CD4-positive, CD25-positive, alpha-beta regulatory T cell (primary cell): ENCODE data around the gene DHRS1. TPM values are rescaled to one million over a fixed set of nuclear protein-coding genes. Genes with fewer than 3 reads are reported as not detected.
A peak's percentile ranks its signal among the peaks of the same experiment; 100 is the strongest.

ENCODE experiments used
- ATAC-seq, 2 donors: fragments of 150-1000 bp; cut with Tn5 transposase; one replicate each; pipeline ENCODE4 v1.10.0; 2021; ENCODE audit warnings: low read depth in 2 of 2, moderate number of reproducible peaks in 2 of 2, moderate library complexity in 1 of 2
- DNase-seq, 3 donors: peaks; one replicate each; pipeline versions ENCODE4 v3.0.0 to v3.0.0-alpha.2; 2012 to 2022; ENCODE audit warnings: mixed read lengths in 1 of 3
- H3K27ac ChIP-seq: one replicate; pipeline ENCODE4 v1.7.0; 2013; ENCODE audit warnings: mild to moderate bottlenecking, low read length; ENCODE audit not compliant: insufficient read depth, poor library complexity, severe bottlenecking
- H3K27me3 ChIP-seq: one replicate; pipeline ENCODE4 v1.7.0; 2013; ENCODE audit warnings: low read length; ENCODE audit not compliant: control insufficient read depth, insufficient read depth
- H3K36me3 ChIP-seq: one replicate; pipeline ENCODE4 v1.7.0; 2013; ENCODE audit warnings: mild to moderate bottlenecking, low read length, moderate library complexity; ENCODE audit not compliant: control insufficient read depth, insufficient read depth
- H3K4me1 ChIP-seq: 2 replicates; pipeline ENCODE4 v1.7.0; 2013; ENCODE audit warnings: mild to moderate bottlenecking, low read length; ENCODE audit not compliant: insufficient read depth, control insufficient read depth, poor library complexity, severe bottlenecking
- H3K4me3 ChIP-seq: one replicate; pipeline ENCODE4 v1.7.0; 2013; ENCODE audit warnings: low read depth, mild to moderate bottlenecking, low read length, moderate library complexity
- H3K9me3 ChIP-seq, 2 experiments: 1 replicate in 1 of 2; 2 replicates in 1 of 2; pipeline ENCODE4 v1.7.0; 2013; ENCODE audit warnings: low read length in 2 of 2, mild to moderate bottlenecking in 1 of 2, moderate library complexity in 1 of 2; ENCODE audit not compliant: control insufficient read depth in 2 of 2
- H3K27ac Mint-ChIP-seq, 3 donors: one replicate each; pipeline ENCODE4 v1.8.0; 2020 to 2022; ENCODE audit warnings: mild to moderate bottlenecking in 3 of 3, mixed read lengths in 3 of 3, moderate library complexity in 2 of 3
- H3K27me3 Mint-ChIP-seq: one replicate; pipeline ENCODE4 v1.8.0; 2022; ENCODE audit warnings: mild to moderate bottlenecking, mixed read lengths
- H3K36me3 Mint-ChIP-seq: one replicate; pipeline ENCODE4 v1.8.0; 2020; ENCODE audit warnings: mixed read lengths
- H3K4me1 Mint-ChIP-seq, 4 donors: one replicate each; pipeline ENCODE4 v1.8.0; 2020 to 2022; ENCODE audit warnings: mixed read lengths in 4 of 4, mild to moderate bottlenecking in 1 of 4
- H3K4me3 Mint-ChIP-seq, 4 donors: one replicate each; pipeline ENCODE4 v1.8.0; 2020 to 2022; ENCODE audit warnings: mild to moderate bottlenecking in 4 of 4, mixed read lengths in 4 of 4, moderate library complexity in 3 of 4
- H3K9me3 Mint-ChIP-seq, 7 donors: one replicate each; pipeline ENCODE4 v1.8.0; 2020 to 2022; ENCODE audit warnings: mixed read lengths in 7 of 7, mild to moderate bottlenecking in 3 of 7, moderate library complexity in 2 of 7
- polyA plus RNA-seq, 4 donors: library from polyadenylated mRNA; unstranded; fragments of 300-500 nt; fragmentation: Illumina TruSeq; gene quantifications; one replicate each; pipeline ENCODE4 v1.2.3, GENCODE V29; 2021
- total RNA-seq: library from RNA; stranded (reverse); gene quantifications from one replicate; pipeline ENCODE4 v1.2.3, GENCODE V29; 2022

Gene DHRS1
- total and polyA plus RNA-seq, 5 donors from 2014 or later = 21.7 to 48.5 (median 32.5) TPM

GRCh38 chr14:24339284-24340151 is 39.9 kb upstream of the DHRS1 start, which contains the start of gene RIPK3:
Gene RIPK3 (minus strand): TSS chr14:24339991. CDS start chr14:24339826, 165 bp downstream.
- peaks cover 18% of the 10 kb centered on the region for H3K36me3 ChIP-seq
- H3K4me3 Mint-ChIP-seq = peak within 1 kb of the TSS; percentile 94 to 98 (median 97)
- ATAC-seq = peak; percentile 93 to 96
- H3K27me3 ChIP-seq = no peaks in the 10 kb centered on the region
- H3K4me1 ChIP-seq = peaks cover 25% of the 10 kb centered on the region
- peaks cover 25% of the 10 kb centered on the region for H3K36me3 Mint-ChIP-seq
- peak within 1 kb of the TSS; percentile 86 to 97 (median 91) for H3K27ac Mint-ChIP-seq
- peak within 1 kb of the TSS; percentile 93 for H3K4me3 ChIP-seq
- peaks cover 0 to 2% (median 0%) of the 10 kb centered on the region in 7 donors for H3K9me3 Mint-ChIP-seq
- H3K27ac ChIP-seq = peak within 1 kb of the TSS; percentile 66
- peaks cover 51% of the 10 kb centered on the region for H3K27me3 Mint-ChIP-seq
- no peaks in the 10 kb centered on the region for H3K9me3 ChIP-seq
- H3K4me1 Mint-ChIP-seq = peaks cover 0 to 40% (median 25%) of the 10 kb centered on the region in 4 donors
- peak; percentile 56 to 84 (median 70) for DNase-seq

- H3K4me3 ChIP-seq = peak overlapping the region; percentile 35
- H3K27ac ChIP-seq = no peak overlapping the region
Observed at GRCh38 chr14:24338843-24339242, 39.3 kb upstream of the DHRS1 start.

GRCh38 chr14:24337824-24338175 is 38.2 kb upstream of the DHRS1 start:
- H3K36me3 ChIP-seq = peaks cover 18% of the 10 kb centered on the region
- H3K27me3 Mint-ChIP-seq = peaks cover 54% of the 10 kb centered on the region
- peaks cover 25% of the 10 kb centered on the region for H3K36me3 Mint-ChIP-seq
- peak overlapping the region; percentile 86 to 98 (median 97) for H3K4me3 Mint-ChIP-seq
- DNase-seq = no peak
- H3K27ac ChIP-seq = no peak overlapping the region
- H3K4me1 ChIP-seq = peaks cover 42% of the 10 kb centered on the region
- H3K27ac Mint-ChIP-seq = no peak overlapping the region
- H3K4me3 ChIP-seq = no peak overlapping the region
- no peaks in the 10 kb centered on the region for H3K9me3 ChIP-seq
- peaks cover 0 to 56% (median 27%) of the 10 kb centered on the region in 4 donors for H3K4me1 Mint-ChIP-seq
- H3K9me3 Mint-ChIP-seq = peaks cover 0 to 2% (median 0%) of the 10 kb centered on the region in 7 donors
- ATAC-seq = no peak
- peaks cover 4% of the 10 kb centered on the region for H3K27me3 ChIP-seq

More at GRCh38 chr14:24338843-24339242, 39.3 kb upstream of the DHRS1 start:
- H3K36me3 ChIP-seq = peaks cover 18% of the 10 kb centered on the region
- Mint-ChIP-seq H3K4me3 (peak overlapping the region; percentile 86 to 98 (median 97)), H3K9me3 (peaks cover 0 to 2% (median 0%) of the 10 kb centered on the region in 7 donors), H3K4me1 (peaks cover 0 to 46% (median 25%) of the 10 kb centered on the region in 4 donors), H3K27ac (peak overlapping the region in 2 of 3 donors; percentile 44 to 97), H3K36me3 (peaks cover 25% of the 10 kb centered on the region), H3K27me3 (peaks cover 54% of the 10 kb centered on the region)
- no peaks in the 10 kb centered on the region for H3K9me3 ChIP-seq
- H3K4me1 ChIP-seq = peaks cover 32% of the 10 kb centered on the region
- DNase-seq (no peak), ATAC-seq (no peak)
- peaks cover 1% of the 10 kb centered on the region for H3K27me3 ChIP-seq

DNA sequence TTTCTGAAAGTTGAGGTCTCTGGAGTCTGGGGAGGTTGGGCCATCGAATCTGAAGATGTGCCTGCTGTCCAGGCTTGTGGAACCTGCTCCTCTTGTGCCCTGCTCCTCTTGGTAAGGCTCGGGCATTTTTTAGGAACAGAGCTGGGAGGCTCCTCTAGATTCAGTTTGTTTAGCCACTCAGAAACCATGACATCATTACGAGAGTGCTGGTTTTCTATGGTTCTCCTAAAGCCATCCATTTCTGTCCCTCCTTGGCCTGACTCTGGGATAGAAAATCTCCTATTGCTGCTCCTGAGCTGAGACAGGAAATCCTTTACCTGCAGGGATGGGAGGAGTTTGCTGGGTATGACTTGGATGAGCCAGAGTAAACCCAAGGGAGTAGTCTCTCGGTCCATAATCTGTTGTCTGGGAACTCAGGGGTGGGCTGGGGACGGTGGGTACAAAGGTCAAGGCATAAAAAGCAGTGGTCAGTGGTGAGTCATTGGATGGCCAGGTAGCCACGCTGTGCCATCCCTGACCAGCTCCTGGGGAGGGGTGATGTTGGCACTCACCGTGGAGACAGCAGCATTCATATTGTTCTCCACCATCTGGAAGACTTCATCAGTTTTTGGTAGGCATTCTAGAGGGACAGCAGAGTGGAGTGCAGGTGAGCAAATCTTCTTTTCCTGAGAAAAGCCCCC is 37.7 kb upstream of the DHRS1 start:
- no peak for ATAC-seq
- H3K27ac Mint-ChIP-seq = peak overlapping the region in 1 of 3 donors; percentile 63
- Histone ChIP-seq H3K27ac (no peak overlapping the region), H3K36me3 (peaks cover 18% of the 10 kb centered on the region), H3K4me3 (no peak overlapping the region), H3K9me3 (no peaks in the 10 kb centered on the region), H3K27me3 (peaks cover 4% of the 10 kb centered on the region), H3K4me1 (peaks cover 48% of the 10 kb centered on the region)
- H3K4me1 Mint-ChIP-seq = peaks cover 2 to 60% (median 29%) of the 10 kb centered on the region in 4 donors
- H3K9me3 Mint-ChIP-seq = peaks cover 0 to 2% (median 0%) of the 10 kb centered on the region in 7 donors
- peak overlapping the region; percentile 86 to 98 (median 97) for H3K4me3 Mint-ChIP-seq
- peaks cover 53% of the 10 kb centered on the region for H3K27me3 Mint-ChIP-seq
- no peak for DNase-seq
- H3K36me3 Mint-ChIP-seq = peaks cover 25% of the 10 kb centered on the region

DNA sequence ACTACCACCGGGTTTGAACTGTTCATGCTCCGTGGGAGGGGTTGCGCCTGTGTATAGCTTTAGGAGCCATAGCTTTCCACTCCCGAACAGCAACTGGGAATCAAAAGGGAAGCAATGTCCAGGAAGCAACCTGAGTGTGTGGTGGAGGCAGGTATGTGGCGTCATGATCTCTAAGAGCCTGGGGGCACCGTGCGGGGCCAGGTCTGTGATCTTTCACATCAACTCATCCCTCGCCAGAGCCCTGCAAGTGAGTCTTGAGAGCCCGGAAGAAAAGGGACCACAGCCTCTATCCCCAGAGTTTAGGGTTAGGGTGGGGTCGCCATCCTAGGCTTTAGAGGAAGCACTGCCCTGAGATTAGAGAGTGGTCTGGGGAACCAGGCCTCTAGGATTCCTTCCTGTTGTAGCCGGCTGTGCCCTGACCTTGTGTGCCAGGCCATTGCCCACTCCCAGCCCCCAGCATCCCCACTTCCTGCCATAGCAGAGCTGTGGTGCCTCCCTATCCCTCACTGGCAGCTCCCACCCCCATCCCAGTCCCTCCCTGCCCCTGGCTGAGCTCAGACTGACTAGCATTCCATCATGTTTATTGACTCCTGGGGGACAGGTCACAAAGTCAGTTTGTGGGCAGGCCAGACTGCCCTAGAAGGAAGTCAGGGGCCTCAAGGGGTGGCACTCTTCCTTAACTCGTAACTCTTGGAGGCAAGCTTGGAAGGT is 36.0 kb upstream of the DHRS1 start:
- DNase-seq (no peak), ATAC-seq (no peak)
- Mint-ChIP-seq H3K27ac (no peak overlapping the region), H3K4me3 (peak overlapping the region; percentile 44 to 86 (median 64)), H3K27me3 (peaks cover 51% of the 10 kb centered on the region), H3K4me1 (peaks cover 6 to 74% (median 35%) of the 10 kb centered on the region in 4 donors), H3K36me3 (peaks cover 25% of the 10 kb centered on the region), H3K9me3 (peaks cover 0 to 2% (median 0%) of the 10 kb centered on the region in 7 donors)
- no peak overlapping the region for H3K27ac ChIP-seq
- H3K27me3 ChIP-seq = peaks cover 4% of the 10 kb centered on the region
- no peaks in the 10 kb centered on the region for H3K9me3 ChIP-seq
- H3K36me3 ChIP-seq = peaks cover 18% of the 10 kb centered on the region
- peaks cover 56% of the 10 kb centered on the region for H3K4me1 ChIP-seq
- H3K4me3 ChIP-seq = no peak overlapping the region

GRCh38 chr14:24334431-24335291 is 35.1 kb upstream of the DHRS1 start, which contains the start of gene ADCY4:
Gene ADCY4 (minus strand): TSS chr14:24335071. CDS start chr14:24334652, 419 bp downstream.
- Mint-ChIP-seq H3K9me3 (peaks cover 0 to 2% (median 0%) of the 10 kb centered on the region in 7 donors), H3K4me3 (peak within 1 kb of the TSS; percentile 48 to 90 (median 82)), H3K27me3 (peaks cover 45% of the 10 kb centered on the region), H3K27ac (peak within 1 kb of the TSS in 1 of 3 donors; percentile 14), H3K4me1 (peaks cover 6 to 70% (median 31%) of the 10 kb centered on the region in 4 donors), H3K36me3 (peaks cover 25% of the 10 kb centered on the region)
- peak in 1 of 3 donors; percentile 26 for DNase-seq
- Histone ChIP-seq H3K9me3 (no peaks in the 10 kb centered on the region), H3K27me3 (peaks cover 4% of the 10 kb centered on the region), H3K36me3 (peaks cover 18% of the 10 kb centered on the region), H3K27ac (no peak within 1 kb of the TSS), H3K4me3 (peak within 1 kb of the TSS; percentile 44), H3K4me1 (peaks cover 51% of the 10 kb centered on the region)
- ATAC-seq = peak in 1 of 2 donors; percentile 15
